Spinal cord (tissue), 10 donors: Measurements from ENCODE around the gene SNX11. TPM values are rescaled to one million over a fixed set of nuclear protein-coding genes. Genes with fewer than 3 reads are reported as not detected.
"Not testable (repeated sequence)": the region's sequence is repeated elsewhere in the genome, so short reads cannot be mapped to it uniquely, and the experiment has no call there.

Experiments used
- DNase-seq, 6 donors: peaks; one replicate each; pipeline versions ENCODE4 v3.0.0 to v3.0.0-alpha.2; 2013 to 2015; ENCODE audit warnings: low spot score in 6 of 6, low read depth in 4 of 6
- H3K27ac ChIP-seq: one replicate; pipeline ENCODE4 v1.5.1; 2013; ENCODE audit warnings: low read depth, low read length, control low read depth
- H3K27me3 ChIP-seq: one replicate; pipeline ENCODE4 v1.6.1; 2013; ENCODE audit warnings: low read length; ENCODE audit not compliant: control insufficient read depth, insufficient read depth
- H3K36me3 ChIP-seq: one replicate; pipeline ENCODE4 v1.6.1; 2013; ENCODE audit warnings: low read length; ENCODE audit not compliant: control insufficient read depth, insufficient read depth
- H3K4me1 ChIP-seq: one replicate; pipeline ENCODE4 v1.6.1; 2013; ENCODE audit warnings: low read length; ENCODE audit not compliant: control insufficient read depth, insufficient read depth
- H3K4me3 ChIP-seq: one replicate; pipeline ENCODE4 v1.5.1; 2013; ENCODE audit warnings: low read depth, low read length, control low read depth
- H3K9me3 ChIP-seq: one replicate; pipeline ENCODE4 v1.6.1; 2013; ENCODE audit warnings: low read length; ENCODE audit not compliant: control insufficient read depth, insufficient read depth
- WGBS: methylation state at CpG from one replicate; pipeline ENCODE4 v1.1.5; 2013; ENCODE audit warnings: missing lambda C conversion rate; ENCODE audit not compliant: insufficient coverage; 5-methylcytosine and 5-hydroxymethylcytosine counted together
- polyA plus RNA-seq, 2 donors: library from polyadenylated mRNA; unstranded; fragments of 120-200 nt; gene quantifications; one replicate each; pipeline ENCODE4 v1.2.1, GENCODE V29; 2013; ENCODE audit not compliant: insufficient read length in 2 of 2
- total RNA-seq, 2 donors: library from RNA; depleted of rRNA in 1 of 2; stranded (reverse); fragments of 120-200 nt in 1 of 2; fragments of >200 nt in 1 of 2; gene quantifications; one replicate each; pipeline versions ENCODE4 v1.2.3 to v1.2.4, GENCODE V29; 2013 to 2014
- donor health status: healthy.

SNX11 gene
- total and polyA plus RNA-seq, 4 donors, result 13.4 to 30.0 (median 21.2) TPM

- not testable (repeated sequence) for H3K9me3 ChIP-seq, H3K4me1 ChIP-seq, H3K27me3 ChIP-seq, H3K27ac ChIP-seq, DNase-seq, H3K4me3 ChIP-seq
- WGBS, result no CpG with 5 or more reads among the region's 2 CpGs
- peaks cover 32% of the 10 kb centered on the region for H3K36me3 ChIP-seq
Measured at GRCh38 chr17:48067808-48068207, 39.8 kb upstream of the SNX11 start.

- H3K27ac ChIP-seq, result no peak overlapping the region
- H3K4me3 ChIP-seq, result no peak overlapping the region
Measured at GRCh38 chr17:48068491-48068961, 39.0 kb upstream of the SNX11 start.

GRCh38 chr17:48070195-48070594 lies 37.4 kb upstream of the SNX11 start:
- Histone ChIP-seq H3K27me3 (no peaks in the 10 kb centered on the region), H3K4me1 (no peaks in the 10 kb centered on the region), H3K36me3 (peaks cover 46% of the 10 kb centered on the region), H3K4me3 (no peak overlapping the region), H3K27ac (no peak overlapping the region), H3K9me3 (no peaks in the 10 kb centered on the region)
- WGBS, result 33% methylated on average over 1 of the region's 2 CpGs
- DNase-seq, result no peak

More at GRCh38 chr17:48068491-48068961, 39.0 kb upstream of the SNX11 start:
- H3K27me3 ChIP-seq, result no peaks in the 10 kb centered on the region
- no peaks in the 10 kb centered on the region for H3K9me3 ChIP-seq
- peaks cover 36% of the 10 kb centered on the region for H3K36me3 ChIP-seq
- 76% methylated on average over 3 of the region's 3 CpGs for WGBS
- no peaks in the 10 kb centered on the region for H3K4me1 ChIP-seq
- DNase-seq, result no peak

- no peaks in the 10 kb centered on the region for H3K27me3 ChIP-seq
- no CpG with 5 or more reads among the region's 2 CpGs for WGBS
- peaks cover 48% of the 10 kb centered on the region for H3K36me3 ChIP-seq
Measured at GRCh38 chr17:48071654-48072053, 35.9 kb upstream of the SNX11 start.

GRCh38 chr17:48072811-48073210 lies 34.8 kb upstream of the SNX11 start:
- not testable (repeated sequence) for H3K27me3 ChIP-seq, DNase-seq, H3K9me3 ChIP-seq, H3K4me1 ChIP-seq, H3K4me3 ChIP-seq, H3K27ac ChIP-seq
- 100% methylated on average over 3 of the region's 9 CpGs for whole genome bisulfite sequencing
- H3K36me3 ChIP-seq, result peaks cover 47% of the 10 kb centered on the region

More at GRCh38 chr17:48071654-48072053, 35.9 kb upstream of the SNX11 start:
- H3K4me1 ChIP-seq, result no peaks in the 10 kb centered on the region
- no peak overlapping the region for H3K4me3 ChIP-seq
- no peaks in the 10 kb centered on the region for H3K9me3 ChIP-seq
- H3K27ac ChIP-seq, result no peak overlapping the region
- DNase-seq, result no peak

- not testable (repeated sequence) for DNase-seq, H3K4me3 ChIP-seq, H3K9me3 ChIP-seq, H3K4me1 ChIP-seq, H3K27ac ChIP-seq, H3K27me3 ChIP-seq
- no CpG with 5 or more reads among the region's 5 CpGs for WGBS
- peaks cover 42% of the 10 kb centered on the region for H3K36me3 ChIP-seq
Measured at GRCh38 chr17:48073566-48074094, 33.9 kb upstream of the SNX11 start.

- H3K36me3 ChIP-seq, result peaks cover 36% of the 10 kb centered on the region
- H3K27me3 ChIP-seq, result no peaks in the 10 kb centered on the region
- H3K27ac ChIP-seq, result peak overlapping the region; percentile 58
- no peaks in the 10 kb centered on the region for H3K9me3 ChIP-seq
- H3K4me1 ChIP-seq, result no peaks in the 10 kb centered on the region
- H3K4me3 ChIP-seq, result no peak overlapping the region
- DNase-seq, result peak in 5 of 6 donors; percentile 62 to 94 (median 75)
- WGBS, result 60% methylated on average over 1 of the region's 7 CpGs
Measured at GRCh38 chr17:48074322-48075081, 33.1 kb upstream of the SNX11 start.

GRCh38 chr17:48077152-48077551 lies 30.4 kb upstream of the SNX11 start:
- WGBS, result 93% methylated on average over 3 of the region's 10 CpGs
- H3K27ac ChIP-seq, H3K9me3 ChIP-seq, DNase-seq, H3K4me1 ChIP-seq, H3K4me3 ChIP-seq, H3K27me3 ChIP-seq: not testable (repeated sequence)
- H3K36me3 ChIP-seq, result peaks cover 29% of the 10 kb centered on the region

- H3K27me3 ChIP-seq, result no peaks in the 10 kb centered on the region
- no peak overlapping the region for H3K4me3 ChIP-seq
- H3K9me3 ChIP-seq, result no peaks in the 10 kb centered on the region
- H3K4me1 ChIP-seq, result peaks cover 5% of the 10 kb centered on the region
- H3K36me3 ChIP-seq, result peaks cover 3% of the 10 kb centered on the region
- DNase-seq, result no peak
- no peak overlapping the region for H3K27ac ChIP-seq
- 83% methylated on average over 4 of the region's 5 CpGs for WGBS
Measured at GRCh38 chr17:48081858-48082257, 25.7 kb upstream of the SNX11 start.

GRCh38 chr17:48084932-48085331 lies 22.6 kb upstream of the SNX11 start:
- Histone ChIP-seq H3K9me3 (no peaks in the 10 kb centered on the region), H3K4me3 (no peak overlapping the region), H3K27ac (no peak overlapping the region), H3K27me3 (no peaks in the 10 kb centered on the region), H3K36me3 (peaks cover 3% of the 10 kb centered on the region), H3K4me1 (peaks cover 5% of the 10 kb centered on the region)
- no peak for DNase-seq
- no CpG with 5 or more reads among the region's 2 CpGs for WGBS
